GM12891 (cell line): ENCODE data around the gene FRMD8.

Experiments
- POLR2A ChIP-seq: IDR thresholded peaks from 2 replicates; pipeline ENCODE4 v1.6.1; 2011; ENCODE audit warnings: low read depth, low read length, control low read depth
- POLR2AphosphoS5 ChIP-seq: IDR thresholded peaks from 2 replicates; pipeline ENCODE4 v1.6.1; 2011; ENCODE audit warnings: low read depth, low read length, control low read depth

GRCh38 chr11:65420506-65420905 lies 34.1 kb downstream of the FRMD8 start:
- no peak for TF ChIP-seq POLR2AphosphoS5
- no peak for TF ChIP-seq POLR2A
